ENCODE results near the gene KLC4.

Gene KLC4

GRCh38 chr6:43037197-43037596, 22.2 kb upstream of the KLC4 start:
- Histone ChIP-seq H2BK5ac (ENCODE audit: low read depth, low read length, poor library complexity) (no peak overlapping the region), H3K9me3 (ENCODE audit: insufficient read depth, low read depth, low read length) (peaks cover 1% of the 10 kb centered on the region), H3K4me2 (ENCODE audit: low read length) (no peak overlapping the region), H3K4me1 (ENCODE audit: control insufficient read depth in 1 of 2, insufficient read depth in 2 of 2, low read length in 2 of 2) (no peaks in the 10 kb centered on the region), H3K14ac (ENCODE audit: low read length) (no peak overlapping the region), H3K4me3 (ENCODE audit: low read depth, low read length) (no peak overlapping the region), H2AFZ (ENCODE audit: insufficient read depth, low read length, poor library complexity) (no peak overlapping the region), H4K8ac (ENCODE audit: low read depth, low read length) (no peak overlapping the region), H3K4ac (ENCODE audit: low read depth, low read length) (no peak overlapping the region), H4K91ac (ENCODE audit: low read depth, low read length) (no peak overlapping the region), H3K79me1 (ENCODE audit: low read length) (no peaks in the 10 kb centered on the region), H2BK12ac (ENCODE audit: low read length) (no peak overlapping the region), H3K23ac (ENCODE audit: low read length) (no peak overlapping the region), H2AK5ac (ENCODE audit: low read length) (no peak overlapping the region), H3K18ac (ENCODE audit: low read length) (no peak overlapping the region), H4K12ac (ENCODE audit: low read depth, low read length) (no peak overlapping the region), H3K27ac (ENCODE audit: low read depth, low read length) (no peak overlapping the region), H3K9ac (ENCODE audit: low read length) (peak overlapping the region; percentile 29), H3K27me3 (ENCODE audit: insufficient read depth, low read length) (no peaks in the 10 kb centered on the region), H3K79me2 (ENCODE audit: control insufficient read depth, insufficient read depth, low read length, poor library complexity) (no peaks in the 10 kb centered on the region), H2BK120ac (ENCODE audit: insufficient read depth, low read length, poor library complexity) (no peak overlapping the region), H3K36me3 (ENCODE audit: control insufficient read depth in 1 of 2, insufficient read depth in 2 of 2, low read length in 2 of 2) (peaks cover 66 to 72% of the 10 kb centered on the region in 2 experiments)
- no CpG with 5 or more reads among the region's 5 CpGs for WGBS (ENCODE audit: extremely low coverage, insufficient coverage, insufficient read length)
- no peak for DNase-seq

GRCh38 chr6:43037706-43038105, 21.7 kb upstream of the KLC4 start:
- no peak overlapping the region for H4K8ac ChIP-seq (ENCODE audit: low read depth, low read length)
- H2BK12ac ChIP-seq (ENCODE audit: low read length): no peak overlapping the region
- no peak overlapping the region for H3K9ac ChIP-seq (ENCODE audit: low read length)
- no peak overlapping the region for H3K4me2 ChIP-seq (ENCODE audit: low read length)
- H4K91ac ChIP-seq (ENCODE audit: low read depth, low read length): no peak overlapping the region
- peaks cover 1% of the 10 kb centered on the region for H3K9me3 ChIP-seq (ENCODE audit: insufficient read depth, low read depth, low read length)
- H3K36me3 ChIP-seq (ENCODE audit: control insufficient read depth in 1 of 2, insufficient read depth in 2 of 2, low read length in 2 of 2): peaks cover 65 to 70% of the 10 kb centered on the region in 2 experiments
- no peaks in the 10 kb centered on the region for H3K4me1 ChIP-seq (ENCODE audit: control insufficient read depth in 1 of 2, insufficient read depth in 2 of 2, low read length in 2 of 2)
- no peak overlapping the region for H3K18ac ChIP-seq (ENCODE audit: low read length)
- WGBS (ENCODE audit: extremely low coverage, insufficient coverage, insufficient read length): no CpG with 5 or more reads among the region's 9 CpGs
- H4K12ac ChIP-seq (ENCODE audit: low read depth, low read length): no peak overlapping the region
- H3K4ac ChIP-seq (ENCODE audit: low read depth, low read length): no peak overlapping the region
- H2AK5ac ChIP-seq (ENCODE audit: low read length): no peak overlapping the region
- H3K79me1 ChIP-seq (ENCODE audit: low read length): no peaks in the 10 kb centered on the region
- DNase-seq: no peak
- H2BK120ac ChIP-seq (ENCODE audit: insufficient read depth, low read length, poor library complexity): no peak overlapping the region
- no peak overlapping the region for H3K14ac ChIP-seq (ENCODE audit: low read length)
- H3K23ac ChIP-seq (ENCODE audit: low read length): no peak overlapping the region
- H3K79me2 ChIP-seq (ENCODE audit: control insufficient read depth, insufficient read depth, low read length, poor library complexity): no peaks in the 10 kb centered on the region
- no peak overlapping the region for H2BK5ac ChIP-seq (ENCODE audit: low read depth, low read length, poor library complexity)
- no peak overlapping the region for H3K4me3 ChIP-seq (ENCODE audit: low read depth, low read length)
- no peak overlapping the region for H3K27ac ChIP-seq (ENCODE audit: low read depth, low read length)
- H3K27me3 ChIP-seq (ENCODE audit: insufficient read depth, low read length): no peaks in the 10 kb centered on the region
- H2AFZ ChIP-seq (ENCODE audit: insufficient read depth, low read length, poor library complexity): no peak overlapping the region

DNA sequence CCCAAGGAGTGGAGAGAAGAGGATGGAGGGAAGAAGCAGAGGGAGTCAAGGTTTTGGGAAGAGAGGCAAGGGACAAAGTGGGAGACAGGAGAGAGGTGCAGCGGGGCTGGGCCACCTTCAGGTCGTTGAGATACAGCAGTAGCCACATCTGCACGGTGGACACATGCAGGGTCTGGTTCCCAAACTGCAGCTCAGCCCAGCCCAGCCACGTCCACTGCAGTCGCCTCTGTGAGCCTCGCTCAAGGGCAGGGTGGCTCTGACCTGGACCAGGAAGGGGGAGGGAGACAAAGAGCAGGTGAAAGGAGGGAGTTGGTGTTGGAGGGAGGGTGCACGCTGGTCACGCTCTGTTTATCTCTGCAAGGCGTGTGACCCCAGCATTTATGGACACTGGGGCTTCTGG, 20.7 kb upstream of the KLC4 start:
- no peak for DNase-seq
- Histone ChIP-seq H3K4me2 (ENCODE audit: low read length) (no peak overlapping the region), H3K9ac (ENCODE audit: low read length) (no peak overlapping the region), H3K27me3 (ENCODE audit: insufficient read depth, low read length) (no peaks in the 10 kb centered on the region), H3K27ac (ENCODE audit: low read depth, low read length) (no peak overlapping the region), H3K79me2 (ENCODE audit: control insufficient read depth, insufficient read depth, low read length, poor library complexity) (no peaks in the 10 kb centered on the region), H3K4ac (ENCODE audit: low read depth, low read length) (no peak overlapping the region), H3K14ac (ENCODE audit: low read length) (no peak overlapping the region), H2BK120ac (ENCODE audit: insufficient read depth, low read length, poor library complexity) (no peak overlapping the region), H2AFZ (ENCODE audit: insufficient read depth, low read length, poor library complexity) (no peak overlapping the region), H3K4me1 (ENCODE audit: control insufficient read depth in 1 of 2, insufficient read depth in 2 of 2, low read length in 2 of 2) (no peaks in the 10 kb centered on the region), H4K12ac (ENCODE audit: low read depth, low read length) (no peak overlapping the region), H3K23ac (ENCODE audit: low read length) (no peak overlapping the region), H2AK5ac (ENCODE audit: low read length) (no peak overlapping the region), H3K9me3 (ENCODE audit: insufficient read depth, low read depth, low read length) (peaks cover 1% of the 10 kb centered on the region), H3K79me1 (ENCODE audit: low read length) (no peaks in the 10 kb centered on the region), H3K18ac (ENCODE audit: low read length) (no peak overlapping the region), H2BK12ac (ENCODE audit: low read length) (no peak overlapping the region), H3K4me3 (ENCODE audit: low read depth, low read length) (peak overlapping the region; percentile 20), H4K91ac (ENCODE audit: low read depth, low read length) (no peak overlapping the region), H3K36me3 (ENCODE audit: control insufficient read depth in 1 of 2, insufficient read depth in 2 of 2, low read length in 2 of 2) (peaks cover 74 to 76% of the 10 kb centered on the region in 2 experiments), H4K8ac (ENCODE audit: low read depth, low read length) (no peak overlapping the region), H2BK5ac (ENCODE audit: low read depth, low read length, poor library complexity) (no peak overlapping the region)
- WGBS (ENCODE audit: extremely low coverage, insufficient coverage, insufficient read length): no CpG with 5 or more reads among the region's 9 CpGs

- DNase-seq: no peak
- Histone ChIP-seq H3K9ac (ENCODE audit: low read length) (no peak overlapping the region), H3K4me3 (ENCODE audit: low read depth, low read length) (peak overlapping the region; percentile 14), H3K9me3 (ENCODE audit: insufficient read depth, low read depth, low read length) (peaks cover 1% of the 10 kb centered on the region), H2BK120ac (ENCODE audit: insufficient read depth, low read length, poor library complexity) (no peak overlapping the region), H3K23ac (ENCODE audit: low read length) (no peak overlapping the region), H3K4me2 (ENCODE audit: low read length) (no peak overlapping the region), H3K4ac (ENCODE audit: low read depth, low read length) (no peak overlapping the region), H3K4me1 (ENCODE audit: control insufficient read depth in 1 of 2, insufficient read depth in 2 of 2, low read length in 2 of 2) (no peaks in the 10 kb centered on the region), H2BK12ac (ENCODE audit: low read length) (no peak overlapping the region), H4K91ac (ENCODE audit: low read depth, low read length) (no peak overlapping the region), H3K18ac (ENCODE audit: low read length) (no peak overlapping the region), H3K79me2 (ENCODE audit: control insufficient read depth, insufficient read depth, low read length, poor library complexity) (no peaks in the 10 kb centered on the region), H4K8ac (ENCODE audit: low read depth, low read length) (no peak overlapping the region), H3K14ac (ENCODE audit: low read length) (no peak overlapping the region), H2BK5ac (ENCODE audit: low read depth, low read length, poor library complexity) (no peak overlapping the region), H3K27ac (ENCODE audit: low read depth, low read length) (no peak overlapping the region), H2AK5ac (ENCODE audit: low read length) (no peak overlapping the region), H4K12ac (ENCODE audit: low read depth, low read length) (no peak overlapping the region), H3K36me3 (ENCODE audit: control insufficient read depth in 1 of 2, insufficient read depth in 2 of 2, low read length in 2 of 2) (peaks cover 77 to 78% of the 10 kb centered on the region in 2 experiments), H3K79me1 (ENCODE audit: low read length) (no peaks in the 10 kb centered on the region), H2AFZ (ENCODE audit: insufficient read depth, low read length, poor library complexity) (no peak overlapping the region), H3K27me3 (ENCODE audit: insufficient read depth, low read length) (no peaks in the 10 kb centered on the region)
- no CpG with 5 or more reads among the region's 18 CpGs for WGBS (ENCODE audit: extremely low coverage, insufficient coverage, insufficient read length)
Measured at GRCh38 chr6:43040542-43041257, 18.7 kb upstream of the KLC4 start.
